HFF-Myc (cell line): ENCODE results near the gene DNAJC18.

Experiments used
- DNase-seq: peaks from one replicate; pipeline ENCODE4 v3.0.0-alpha.2; 2011; ENCODE audit warnings: low read depth; ENCODE audit errors: extremely low read depth
- H3K4me3 ChIP-seq: replicated peaks from 2 replicates; pipeline ENCODE4 v1.5.1; 2011; ENCODE audit warnings: low read depth, mild to moderate bottlenecking, control low read depth, low read length
- CTCF ChIP-seq: IDR thresholded peaks from 2 replicates; pipeline ENCODE4 v1.5.1; 2012; ENCODE audit warnings: mild to moderate bottlenecking, low read depth, low read length, control low read depth; ENCODE audit errors: missing control alignments

Gene DNAJC18

GRCh38 chr5:139402561-139403158, 36.7 kb downstream of the DNAJC18 start:
- DNase-seq: no peak
- H3K4me3 ChIP-seq: peak overlapping the region; percentile 56
- TF ChIP-seq CTCF: peak; percentile 55

GRCh38 chr5:139401546-139401945, 37.8 kb downstream of the DNAJC18 start:
- TF ChIP-seq CTCF: no peak
- no peak for DNase-seq
- H3K4me3 ChIP-seq: no peak overlapping the region

- DNase-seq: no peak
- no peak overlapping the region for H3K4me3 ChIP-seq
- TF ChIP-seq CTCF: no peak
Observed at GRCh38 chr5:139399501-139400121, 39.7 kb downstream of the DNAJC18 start.

GRCh38 chr5:139397921-139398320, 41.4 kb downstream of the DNAJC18 start:
- TF ChIP-seq CTCF: no peak
- no peak overlapping the region for H3K4me3 ChIP-seq
- no peak for DNase-seq

- DNase-seq: no peak
- no peak overlapping the region for H3K4me3 ChIP-seq
- no peak for TF ChIP-seq CTCF
Observed at GRCh38 chr5:139396691-139397090, 42.6 kb downstream of the DNAJC18 start.

- peak; percentile 4 for TF ChIP-seq CTCF
- no peak overlapping the region for H3K4me3 ChIP-seq
- no peak for DNase-seq
Observed at GRCh38 chr5:139395844-139396640, 43.3 kb downstream of the DNAJC18 start.
